ENCODE measurements around the gene KNSTRN. TPM values are rescaled to one million over a fixed set of nuclear protein-coding genes. Genes with fewer than 3 reads are reported as not detected.

KNSTRN gene
- total and polyA plus RNA-seq, 2 of the 4 experiments (the other 2 are of a cell fraction): 33.1 to 73.5 TPM

DNA sequence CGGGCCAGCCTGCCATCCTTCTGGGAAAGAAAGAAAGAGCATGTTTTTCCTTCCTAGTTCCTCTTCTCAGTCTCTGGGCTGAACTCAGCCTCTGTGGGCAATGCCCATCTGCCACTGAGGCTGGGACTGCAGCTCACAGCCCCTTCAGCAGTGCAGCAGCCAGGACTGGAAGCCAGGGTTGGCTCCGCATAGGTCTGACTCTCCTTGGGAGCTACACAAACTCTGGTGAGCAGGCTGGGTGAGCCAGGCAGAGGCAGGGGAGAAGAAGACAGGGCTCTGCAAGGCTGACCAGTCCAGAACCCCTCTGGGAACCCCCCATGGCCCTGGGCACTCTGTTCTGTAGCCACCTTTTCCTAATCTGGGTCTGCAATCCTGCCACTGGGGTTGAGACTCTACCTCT lies 20.9 kb upstream of the KNSTRN start:
- H3K9ac ChIP-seq (ENCODE audit: low read depth, low read length): no peak overlapping the region
- 83% methylated on average over 1 of the region's 2 CpGs; no CpG with 5 or more reads in 1 of the 2 experiments for WGBS, 2 experiments (ENCODE audit: extremely low coverage in 2 of 2, insufficient read length in 1 of 2)
- H4K91ac ChIP-seq (ENCODE audit: insufficient read depth, low read depth, low read length): no peak overlapping the region
- ATAC-seq (ENCODE audit: low read depth) (no peak), DNase-seq (no peak)
- H2BK120ac ChIP-seq (ENCODE audit: low read depth, low read length): no peak overlapping the region
- H3K4me3 ChIP-seq (ENCODE audit: insufficient read depth, low read depth, low read length): no peak overlapping the region
- no peaks in the 10 kb centered on the region for H4K20me1 ChIP-seq (ENCODE audit: insufficient read depth, low read length)
- no peaks in the 10 kb centered on the region for H3K9me1 ChIP-seq (ENCODE audit: insufficient read depth, low read length)
- H4K5ac ChIP-seq (ENCODE audit: low read depth, low read length): no peak overlapping the region
- TF ChIP-seq NFE2L2 (IDR thresholded peaks at IDR 0.05; ENCODE audit: low read depth, low read length) (no peak), CEBPB (IDR thresholded peaks at IDR 0.05; ENCODE audit: low read depth, low read length) (no peak), POLR2A (IDR thresholded peaks at IDR 0.05; ENCODE audit: low read depth, low read length) (no peak), CHD1 (IDR thresholded peaks at IDR 0.05; ENCODE audit: low read depth, low read length) (no peak), MXI1 (IDR thresholded peaks at IDR 0.05; ENCODE audit: borderline replicate concordance, low read depth, low read length) (no peak), MAZ (IDR thresholded peaks at IDR 0.05; ENCODE audit: borderline replicate concordance, low read depth, low read length) (no peak), SMC3 (IDR thresholded peaks at IDR 0.05; ENCODE audit: low read depth, low read length) (no peak)
- TF ChIP-seq, protein P1, sequence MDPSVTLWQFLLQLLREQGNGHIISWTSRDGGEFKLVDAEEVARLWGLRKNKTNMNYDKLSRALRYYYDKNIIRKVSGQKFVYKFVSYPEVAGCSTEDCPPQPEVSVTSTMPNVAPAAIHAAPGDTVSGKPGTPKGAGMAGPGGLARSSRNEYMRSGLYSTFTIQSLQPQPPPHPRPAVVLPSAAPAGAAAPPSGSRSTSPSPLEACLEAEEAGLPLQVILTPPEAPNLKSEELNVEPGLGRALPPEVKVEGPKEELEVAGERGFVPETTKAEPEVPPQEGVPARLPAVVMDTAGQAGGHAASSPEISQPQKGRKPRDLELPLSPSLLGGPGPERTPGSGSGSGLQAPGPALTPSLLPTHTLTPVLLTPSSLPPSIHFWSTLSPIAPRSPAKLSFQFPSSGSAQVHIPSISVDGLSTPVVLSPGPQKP (IDR thresholded peaks at IDR 0.05; ENCODE audit: borderline replicate concordance, low read depth, low read length): no peak
- TF ChIP-seq, protein P2, sequence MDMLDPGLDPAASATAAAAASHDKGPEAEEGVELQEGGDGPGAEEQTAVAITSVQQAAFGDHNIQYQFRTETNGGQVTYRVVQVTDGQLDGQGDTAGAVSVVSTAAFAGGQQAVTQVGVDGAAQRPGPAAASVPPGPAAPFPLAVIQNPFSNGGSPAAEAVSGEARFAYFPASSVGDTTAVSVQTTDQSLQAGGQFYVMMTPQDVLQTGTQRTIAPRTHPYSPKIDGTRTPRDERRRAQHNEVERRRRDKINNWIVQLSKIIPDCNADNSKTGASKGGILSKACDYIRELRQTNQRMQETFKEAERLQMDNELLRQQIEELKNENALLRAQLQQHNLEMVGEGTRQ (IDR thresholded peaks at IDR 0.05; ENCODE audit: low read depth, low read length): no peak
- H2BK20ac ChIP-seq (ENCODE audit: low read depth, low read length): no peak overlapping the region
- no peak overlapping the region for H2AFZ ChIP-seq (replicated peaks; ENCODE audit: low read length, poor library complexity)
- no peak overlapping the region for H3K4ac ChIP-seq (ENCODE audit: low read depth, low read length)
- in situ Hi-C loops (cut with MboI; ENCODE audit: low sequenced_read_pairs) (no loop called here), intact Hi-C loops (cut with micrococcal nuclease) (no loop called here), dilution Hi-C loops (cut with HindIII; ENCODE audit: low sequenced_read_pairs, unreplicated experiment) (no loop called here)
- no peak overlapping the region for H2AK5ac ChIP-seq (ENCODE audit: low read depth, low read length)
- no peak overlapping the region for H3K23ac ChIP-seq (ENCODE audit: low read depth, low read length)
- no peaks in the 10 kb centered on the region for H3K79me1 ChIP-seq (ENCODE audit: low read depth in 1 of 2, low read length in 2 of 2)
- H2BK15ac ChIP-seq (ENCODE audit: low read depth, low read length): no peak overlapping the region
- no TSS peak for BruUV-seq (replicated peaks)
- H3K9me3 ChIP-seq (ENCODE audit: control insufficient read depth, insufficient read depth, low read length): no peaks in the 10 kb centered on the region
- no peak overlapping the region for H4K8ac ChIP-seq (ENCODE audit: low read depth in 2 of 2, low read length in 2 of 2)
- peaks cover 26% of the 10 kb centered on the region for H3K27me3 ChIP-seq (ENCODE audit: control insufficient read depth, insufficient read depth, low read length)
- H3K36me3 ChIP-seq (ENCODE audit: control insufficient read depth, insufficient read depth, low read length): no peaks in the 10 kb centered on the region
- H3K14ac ChIP-seq (replicated peaks; ENCODE audit: low read depth, low read length): no peak overlapping the region
- no peak overlapping the region for H3K18ac ChIP-seq (ENCODE audit: low read depth, low read length)
- H3K27ac ChIP-seq (ENCODE audit: insufficient read depth, low read length): no peak overlapping the region
- ChIA-PET CTCF (no interaction called here), POLR2A (ENCODE audit: unreplicated experiment) (no interaction called here)
- no peak overlapping the region for H2BK5ac ChIP-seq (ENCODE audit: low read depth, low read length, poor library complexity, severe bottlenecking)
- H3K4me1 ChIP-seq (ENCODE audit: control insufficient read depth, insufficient read depth, low read length): peaks cover 3% of the 10 kb centered on the region; the same call in 1 of the 2 replicates
- H2AK9ac ChIP-seq (replicated peaks; ENCODE audit: low read depth, low read length, poor library complexity): no peak overlapping the region
- H3K4me2 ChIP-seq (ENCODE audit: low read depth, low read length): no peak overlapping the region
- no peak overlapping the region for H3K56ac ChIP-seq (ENCODE audit: extremely low read depth, insufficient read depth, low read length)
